GM21367 (cell line): Measurements from ENCODE around the gene DRC1.

Source experiments
- ATAC-seq: cut with Tn5 transposase; IDR thresholded peaks from one replicate; pipeline ENCODE4 v1.9.1; 2021; ENCODE audit not compliant: unreplicated experiment

DRC1 gene

DNA sequence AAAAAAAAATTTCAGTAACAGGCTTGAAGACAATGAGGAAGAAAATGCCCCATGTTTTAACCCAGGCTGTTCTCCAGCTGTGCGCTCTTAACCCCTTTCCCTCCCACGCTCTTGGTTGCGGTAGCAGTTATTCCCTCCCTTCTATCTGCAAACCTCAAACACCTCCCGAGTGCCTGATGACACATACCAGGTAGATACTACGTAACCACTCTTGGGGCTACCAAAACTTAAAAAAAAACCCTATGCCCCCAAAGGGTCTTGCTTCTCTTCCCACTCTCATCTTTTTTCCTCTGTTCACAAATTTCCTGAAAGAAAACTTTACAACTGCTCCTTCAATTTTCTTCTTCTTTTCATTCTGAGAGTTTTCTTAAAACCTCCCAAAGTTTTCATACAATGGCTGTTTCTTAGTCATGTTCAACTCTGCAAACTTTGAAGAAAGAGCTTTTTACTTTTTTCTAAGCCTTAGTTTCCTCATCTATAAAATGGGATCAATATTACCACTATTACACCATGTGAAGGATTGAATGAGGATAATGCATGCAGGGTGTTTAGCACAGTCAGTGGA, 4.9 kb upstream of the DRC1 start:
- no peak for ATAC-seq

DNA sequence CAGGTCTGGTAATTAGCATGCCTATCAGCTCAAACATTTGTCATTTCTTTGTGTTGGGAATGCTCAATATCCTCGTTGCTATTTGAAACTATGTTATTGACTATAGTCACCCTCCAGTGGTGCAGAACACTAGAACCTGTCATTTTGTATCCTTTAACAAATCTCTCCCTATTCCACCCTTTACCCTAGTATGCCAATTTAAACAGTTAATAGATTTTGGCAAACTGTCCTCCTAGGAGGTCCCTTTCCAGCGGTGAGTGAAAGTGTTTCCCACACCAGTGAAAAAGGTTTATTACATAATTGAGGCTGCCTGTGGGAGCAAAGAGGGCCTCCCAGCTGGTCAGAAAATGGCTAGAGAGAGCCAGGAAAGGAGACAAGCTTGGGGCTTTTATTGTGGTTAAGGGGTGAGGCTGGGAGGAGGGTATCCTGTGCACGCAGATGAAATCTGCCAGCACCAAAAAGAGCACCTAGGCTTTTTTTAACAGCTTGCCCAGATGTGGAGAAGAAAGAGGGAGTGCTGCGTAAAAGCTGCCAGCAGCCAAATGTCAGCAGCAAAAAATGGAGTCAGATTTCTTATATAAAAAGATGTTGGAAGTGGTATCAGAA, 1.8 kb upstream of the DRC1 start:
- no peak for ATAC-seq

DNA sequence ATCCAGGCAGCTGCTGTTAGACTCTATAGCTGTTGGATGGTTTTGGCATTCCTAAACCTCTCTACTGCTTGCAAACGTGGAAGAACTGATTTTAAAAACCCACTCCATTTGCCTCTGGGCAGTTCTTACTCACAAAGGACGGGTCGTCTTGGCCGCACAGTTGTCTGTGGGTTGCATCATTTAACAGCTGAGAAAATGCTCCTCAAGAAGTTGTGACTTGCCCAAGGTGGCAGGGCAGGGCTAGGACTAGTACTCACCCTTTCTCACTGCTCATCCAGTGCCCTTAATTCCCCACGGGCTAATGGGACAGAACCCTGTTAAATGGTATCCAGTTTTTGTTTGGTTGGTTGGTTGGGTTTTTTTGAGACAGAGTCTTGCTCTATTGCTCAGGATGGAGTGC, 997 bp upstream of the DRC1 start:
- no peak for ATAC-seq

DNA sequence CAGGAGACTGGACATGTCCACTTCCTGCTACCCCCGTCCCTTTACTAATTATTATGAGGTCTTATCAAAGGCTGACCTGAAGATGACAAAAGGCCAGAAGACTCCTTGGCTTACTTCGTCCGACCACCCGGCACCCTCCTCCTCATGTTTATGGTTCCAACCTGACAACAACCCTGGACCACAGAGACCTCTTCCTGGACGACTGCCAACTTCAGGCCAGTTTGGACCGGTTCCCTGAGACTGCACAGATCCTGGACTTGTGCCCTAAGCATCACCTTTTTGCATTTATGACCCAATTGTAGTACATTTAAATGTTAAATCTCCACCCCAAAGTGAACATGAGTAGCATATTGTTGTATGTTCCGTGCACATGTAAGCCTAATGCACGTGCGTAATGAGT, 5.8 kb downstream of the DRC1 start:
- no peak for ATAC-seq

DNA sequence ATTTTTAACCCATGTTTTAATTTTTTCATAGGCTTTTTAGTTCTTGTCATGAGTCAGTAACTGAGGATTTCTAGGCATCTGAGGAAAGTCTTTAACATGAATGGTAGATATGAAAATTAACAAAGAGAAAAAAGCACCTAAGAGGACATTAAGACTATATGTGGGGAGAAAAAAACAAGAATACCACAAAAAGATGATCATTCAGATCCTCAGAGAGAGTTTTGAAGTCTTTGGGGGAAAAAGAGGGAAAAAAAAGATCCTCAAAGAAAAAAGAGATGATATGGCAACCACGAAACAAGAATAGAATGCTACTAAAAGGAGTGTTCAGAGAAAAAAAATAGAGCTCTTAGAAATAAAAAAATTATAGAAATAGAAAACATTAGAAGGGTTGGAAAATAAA, 8.1 kb downstream of the DRC1 start:
- no peak for ATAC-seq

DNA sequence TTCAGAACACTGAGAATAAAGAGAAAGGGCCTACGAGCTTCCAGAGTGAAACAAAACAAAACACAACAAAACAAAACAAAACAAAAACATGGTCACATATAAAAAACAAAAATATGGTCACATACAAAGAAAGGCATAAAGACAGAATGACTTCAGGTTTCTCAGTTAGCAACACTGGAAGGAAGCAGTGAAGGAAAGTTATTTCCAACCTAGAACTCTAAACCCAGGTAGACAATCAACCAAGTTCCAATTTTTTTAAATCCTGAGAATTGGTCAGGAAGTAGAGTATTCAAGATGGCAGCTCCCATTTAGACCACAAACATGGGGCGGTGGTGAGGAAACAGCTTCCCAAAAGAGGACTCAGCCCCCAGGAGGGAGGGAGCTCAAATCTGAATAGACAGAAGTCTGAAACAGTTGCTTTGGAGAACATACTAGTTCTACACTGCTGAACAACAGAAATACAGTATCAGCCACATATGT, 9.1 kb downstream of the DRC1 start:
- no peak for ATAC-seq

DNA sequence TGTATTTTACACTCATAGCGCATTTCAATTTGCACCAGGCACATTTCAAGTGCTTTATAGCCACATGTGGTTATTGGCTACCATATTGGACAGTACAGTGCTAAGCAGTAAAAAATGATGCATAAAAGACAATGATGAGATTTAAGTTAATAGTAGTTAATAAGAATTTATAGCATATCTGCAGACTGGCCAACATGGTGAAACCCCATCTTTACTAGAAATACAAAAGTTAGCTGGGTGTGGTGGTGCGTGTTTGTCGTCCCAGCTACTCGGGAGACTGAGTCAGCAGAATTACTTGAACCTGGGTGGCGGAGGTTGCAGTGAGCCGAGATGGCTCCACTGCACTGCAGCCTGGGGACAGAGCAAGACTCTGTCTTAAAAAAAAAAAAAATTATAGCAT, 9.7 kb downstream of the DRC1 start:
- ATAC-seq: no peak

DNA sequence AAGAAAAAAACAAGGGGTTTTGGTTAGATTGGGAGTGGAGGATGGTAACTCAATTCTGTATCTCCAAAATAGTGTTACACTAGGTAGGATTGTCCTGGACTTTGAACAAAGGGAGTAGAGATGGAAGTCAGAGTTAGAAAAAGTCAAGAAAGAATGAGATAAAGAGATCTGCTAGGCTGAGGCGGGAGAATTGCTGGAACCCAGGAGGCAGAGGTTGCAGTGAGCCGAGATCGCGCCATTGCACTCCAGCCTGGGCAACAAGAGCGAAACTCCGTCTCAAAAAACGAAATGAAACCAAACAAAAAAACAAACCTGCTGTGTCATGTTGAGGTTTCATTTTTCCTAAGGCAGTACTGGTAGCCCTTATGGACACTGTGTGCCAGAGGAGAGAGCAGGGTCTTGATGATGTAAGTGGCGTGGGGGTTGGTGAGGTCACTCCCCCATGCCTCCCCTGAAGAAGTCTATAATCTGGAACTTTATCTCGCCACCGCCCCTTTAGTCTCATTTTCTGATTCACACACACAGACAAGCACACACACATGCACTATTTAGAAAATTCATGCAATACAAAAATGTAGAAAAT, 10.5 kb downstream of the DRC1 start:
- no peak for ATAC-seq

DNA sequence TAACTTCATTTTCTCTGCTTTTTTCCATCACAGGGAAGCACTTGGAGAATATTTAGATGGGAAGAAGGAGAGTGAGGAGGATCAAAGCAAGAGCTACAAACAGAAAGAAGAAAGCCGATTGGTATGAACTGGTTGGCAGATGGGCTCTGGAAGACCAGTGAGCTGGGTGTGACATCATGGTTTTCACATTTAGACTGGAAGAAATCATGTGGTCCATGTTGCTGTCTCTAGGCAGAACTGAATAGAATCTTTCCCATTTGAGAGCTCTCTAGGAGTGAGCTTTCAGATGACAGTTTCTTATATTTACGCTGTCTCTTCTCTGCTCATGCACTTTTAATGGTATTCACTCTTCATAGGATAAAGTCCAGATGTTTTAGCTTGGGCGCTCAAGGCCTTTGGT, 12.6 kb downstream of the DRC1 start:
- no peak for ATAC-seq

DNA sequence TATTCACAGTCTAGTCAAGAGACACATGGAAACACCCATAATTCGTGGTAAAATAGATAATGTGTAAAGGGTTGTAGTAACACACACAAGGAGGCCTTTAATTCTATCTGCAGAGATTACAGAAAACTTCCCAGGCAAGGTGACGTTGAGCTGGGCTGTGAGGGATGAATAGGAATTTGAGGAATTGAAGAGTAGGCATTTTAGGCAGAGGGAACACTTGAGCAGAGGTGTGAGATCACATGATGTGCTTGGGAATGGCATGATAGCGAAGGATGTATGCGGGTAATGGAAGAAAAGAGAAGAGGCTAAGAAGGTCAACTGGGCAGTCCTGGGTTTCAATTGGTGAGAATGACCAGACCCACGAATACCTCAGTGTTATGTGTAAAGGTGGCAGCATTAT, 20.2 kb downstream of the DRC1 start:
- no peak for ATAC-seq

DNA sequence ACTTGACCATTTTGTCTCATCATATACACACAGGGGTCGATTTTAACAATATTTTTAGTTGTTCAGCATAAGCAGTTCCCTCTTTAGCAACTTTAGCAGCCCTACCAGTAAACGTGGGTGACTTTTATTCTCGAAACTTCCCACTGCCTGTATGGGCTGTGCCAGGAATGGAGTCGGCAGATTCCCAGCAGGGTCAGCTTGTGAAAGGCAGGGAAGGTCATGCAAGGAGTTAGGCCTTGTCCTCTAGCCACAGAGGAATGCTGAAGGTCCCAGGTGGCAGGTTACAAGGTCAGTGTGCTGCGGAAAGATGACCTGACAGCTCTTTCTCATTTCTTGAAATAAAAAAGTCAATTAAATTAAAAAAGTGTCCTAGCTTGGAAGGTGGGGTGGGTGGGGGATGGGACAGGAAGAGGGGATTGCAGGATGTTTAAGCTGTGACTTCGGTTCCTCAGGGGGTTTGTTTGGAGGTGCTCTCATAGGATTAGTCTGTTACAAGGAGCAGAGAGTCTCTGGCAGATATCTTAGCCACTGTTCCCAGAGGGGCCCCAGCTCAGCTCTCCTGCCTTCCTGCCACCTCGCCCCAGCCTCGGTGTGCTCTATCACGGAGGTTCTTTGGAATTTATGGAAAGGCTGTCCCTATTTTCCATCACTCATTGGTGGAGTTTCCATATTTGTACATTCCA, 21.4 kb downstream of the DRC1 start:
- ATAC-seq: no peak

DNA sequence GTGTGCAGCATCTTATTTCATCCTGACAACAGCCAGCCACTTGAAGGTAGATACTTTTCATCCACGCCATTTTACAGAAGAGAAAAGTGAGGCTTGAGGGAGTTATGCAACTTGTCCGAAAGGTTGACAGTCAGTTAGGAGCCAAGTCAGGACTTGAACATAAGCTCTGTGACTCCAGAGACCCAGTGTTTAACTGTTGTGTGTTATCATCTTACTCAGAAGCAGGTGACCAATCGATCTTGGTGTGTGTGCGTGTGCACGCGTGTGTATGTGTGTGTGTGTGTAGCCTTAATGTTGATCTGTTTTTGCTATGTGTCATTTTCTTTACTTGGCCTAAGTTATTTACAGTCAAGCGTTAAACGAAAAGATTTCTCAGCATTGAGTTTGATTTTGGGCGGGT, 22.0 kb downstream of the DRC1 start:
- no peak for ATAC-seq

DNA sequence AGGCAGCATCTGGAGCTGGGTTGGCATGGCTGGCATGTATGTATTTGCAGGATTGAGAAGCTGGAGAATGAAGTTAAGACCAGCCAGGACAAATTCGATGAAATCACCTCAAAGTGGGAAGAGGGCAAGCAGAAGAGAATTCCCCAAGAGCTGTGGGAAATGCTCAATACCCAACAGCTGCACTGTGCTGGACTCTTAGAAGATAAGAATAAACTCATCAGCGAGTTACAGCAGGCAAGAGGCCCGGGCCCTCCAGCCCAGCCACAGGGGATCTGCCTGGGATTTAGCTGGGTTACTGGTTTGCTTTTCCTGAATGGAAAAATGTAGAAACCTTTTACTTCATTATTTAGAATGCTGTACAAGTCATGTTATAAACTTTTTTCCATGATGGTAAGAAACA, 22.5 kb downstream of the DRC1 start:
- ATAC-seq: no peak

DNA sequence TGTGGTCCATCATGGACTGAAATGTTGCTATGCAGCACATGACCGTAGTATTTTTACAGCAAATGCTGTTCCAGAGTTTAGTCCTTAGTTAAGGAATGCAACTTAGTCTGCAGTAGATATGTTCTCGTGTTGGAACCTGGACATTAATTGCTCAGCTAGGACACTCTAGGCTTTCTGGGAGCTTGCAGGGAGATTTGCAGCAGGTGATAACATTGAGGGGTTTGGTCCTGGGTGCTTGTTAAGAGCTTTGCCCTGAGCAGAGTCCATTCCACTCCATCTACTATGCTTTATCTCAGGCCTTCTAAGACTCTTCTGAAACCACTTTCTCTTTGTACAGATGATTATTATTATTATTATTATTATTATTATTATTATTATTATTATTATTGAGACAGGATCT, 27.1 kb downstream of the DRC1 start:
- no peak for ATAC-seq

DNA sequence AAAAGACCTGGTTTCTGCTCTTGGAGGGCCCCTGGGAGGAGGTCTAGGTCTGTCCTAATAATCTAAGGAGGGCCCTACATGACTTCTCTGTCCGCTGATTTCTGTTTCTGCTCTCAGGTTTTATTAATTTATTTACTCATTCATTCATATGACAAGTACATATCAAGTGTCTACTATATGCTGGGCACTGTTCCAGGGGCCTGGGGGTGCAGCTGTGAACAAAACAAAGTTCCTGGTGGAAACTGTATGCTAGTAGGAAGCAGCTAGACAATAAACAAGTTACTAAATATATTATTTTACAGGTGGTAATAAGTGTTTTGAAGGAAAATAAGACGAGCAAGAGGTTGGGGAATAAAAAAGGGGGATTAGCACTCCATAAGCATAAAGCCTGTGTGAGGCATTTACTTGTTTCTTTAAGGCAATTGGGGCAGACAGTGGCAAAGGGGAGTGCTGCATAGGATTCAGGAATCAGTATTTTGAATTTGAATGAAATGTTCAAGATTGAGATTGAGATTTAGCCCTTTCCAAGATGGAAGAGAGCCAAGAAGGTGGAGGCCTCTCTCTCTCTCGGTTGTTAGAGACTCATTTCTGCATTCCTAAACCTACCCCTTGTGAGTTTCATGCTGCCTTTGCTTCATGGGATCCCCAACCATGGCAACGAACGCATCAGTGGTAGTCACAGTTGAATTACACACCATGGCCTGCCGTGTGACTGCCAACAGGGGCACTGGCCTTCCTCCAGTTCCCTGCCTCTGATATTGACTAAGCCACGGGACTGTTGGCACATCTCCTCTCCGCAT, 28.3 kb downstream of the DRC1 start:
- no peak for ATAC-seq

DNA sequence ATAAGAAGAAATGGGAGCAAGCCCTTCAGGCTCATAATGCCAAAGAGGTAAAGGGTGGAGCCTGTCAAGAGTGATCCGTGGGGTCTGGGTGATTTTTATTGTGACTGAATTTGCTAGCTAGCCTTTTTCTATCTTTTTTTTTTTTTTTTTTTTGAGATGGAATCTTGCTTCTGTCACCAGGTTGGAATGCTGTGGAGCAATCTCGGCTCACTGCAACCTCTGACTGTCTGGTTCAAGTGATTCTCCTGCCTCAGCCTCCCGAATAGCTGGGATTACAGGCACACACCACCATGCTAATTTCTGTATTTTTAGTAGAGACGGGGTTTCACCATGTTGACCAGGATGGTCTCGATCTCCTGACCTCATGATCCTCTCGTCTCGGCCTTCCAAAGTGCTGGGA, 29.1 kb downstream of the DRC1 start:
- no peak for ATAC-seq

DNA sequence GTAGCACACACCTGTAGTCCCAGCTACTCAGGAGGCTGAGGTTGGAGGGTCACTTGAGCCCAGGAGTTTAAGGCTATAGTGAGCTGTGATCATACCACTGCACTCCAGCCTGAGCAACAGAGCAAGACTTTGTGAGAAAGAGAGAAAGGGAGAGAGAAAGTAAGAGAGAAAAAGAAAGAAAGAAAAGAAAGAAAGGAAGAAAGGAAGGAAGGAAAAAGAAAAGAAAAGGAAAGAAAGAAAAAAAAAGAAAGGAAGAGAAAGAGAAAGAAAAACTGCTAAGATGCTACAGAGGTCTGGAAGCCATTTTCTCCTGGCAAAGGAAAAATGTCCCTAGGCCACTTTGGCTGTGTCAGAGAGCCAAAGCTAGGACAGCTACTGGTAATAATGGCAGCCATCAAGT, 30.6 kb downstream of the DRC1 start:
- ATAC-seq: no peak

DNA sequence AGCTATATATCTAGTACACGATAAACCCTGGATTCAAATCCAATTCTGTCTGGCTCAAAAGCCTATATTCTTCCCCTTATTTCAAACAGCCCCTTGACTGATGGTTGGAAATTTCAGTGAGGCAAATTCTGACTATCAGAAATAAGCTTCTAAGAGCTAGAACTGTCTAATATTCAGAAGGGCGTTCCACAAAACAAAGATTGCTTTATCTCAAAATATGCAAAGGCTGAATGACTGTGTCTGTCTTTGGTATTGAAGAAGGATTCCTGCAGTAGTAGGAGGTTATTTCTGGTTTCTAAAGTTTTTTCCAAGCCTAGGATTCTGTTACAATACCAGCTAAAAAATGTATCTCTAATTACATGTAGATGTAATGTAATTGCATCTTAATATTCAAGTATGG, 31.1 kb downstream of the DRC1 start:
- ATAC-seq: no peak

DNA sequence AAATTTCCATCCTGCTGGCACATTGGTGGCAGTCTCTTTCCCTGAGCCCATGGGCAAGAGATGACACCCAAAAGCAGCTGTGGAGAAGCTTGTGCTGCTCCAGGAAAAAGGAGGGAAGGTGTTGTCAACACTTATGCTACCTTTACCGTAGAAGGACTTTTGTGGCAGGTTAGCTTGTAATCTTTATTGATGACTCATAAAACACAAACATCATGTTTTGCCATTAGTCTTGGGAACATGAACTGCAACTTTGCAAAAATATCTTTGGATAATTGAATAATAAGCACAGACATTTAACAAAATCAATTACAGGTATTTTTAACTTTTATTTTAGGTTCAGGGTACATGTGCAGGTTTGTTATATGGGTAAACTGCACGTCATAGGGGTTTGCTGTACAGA, 33.4 kb downstream of the DRC1 start:
- ATAC-seq: no peak

DNA sequence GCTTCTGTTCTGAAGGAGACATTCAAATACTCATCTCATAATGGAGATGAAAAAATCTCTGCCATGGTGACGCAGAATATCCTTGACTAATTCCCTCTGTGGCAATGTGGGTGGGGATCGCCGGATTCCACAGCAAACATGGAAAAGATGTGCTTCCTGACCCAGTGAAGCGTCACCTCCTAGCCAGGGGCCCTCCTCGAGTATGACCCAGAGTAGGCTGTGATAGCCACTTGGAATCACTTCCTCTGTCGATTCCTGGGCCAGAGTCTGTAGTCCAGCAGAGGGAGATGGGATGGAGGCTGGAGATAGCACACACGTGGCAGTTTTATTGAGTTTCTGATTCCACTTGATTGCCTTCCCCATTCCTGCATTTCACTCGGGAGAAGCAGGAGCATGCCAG, 36.8 kb downstream of the DRC1 start:
- no peak for ATAC-seq

DNA sequence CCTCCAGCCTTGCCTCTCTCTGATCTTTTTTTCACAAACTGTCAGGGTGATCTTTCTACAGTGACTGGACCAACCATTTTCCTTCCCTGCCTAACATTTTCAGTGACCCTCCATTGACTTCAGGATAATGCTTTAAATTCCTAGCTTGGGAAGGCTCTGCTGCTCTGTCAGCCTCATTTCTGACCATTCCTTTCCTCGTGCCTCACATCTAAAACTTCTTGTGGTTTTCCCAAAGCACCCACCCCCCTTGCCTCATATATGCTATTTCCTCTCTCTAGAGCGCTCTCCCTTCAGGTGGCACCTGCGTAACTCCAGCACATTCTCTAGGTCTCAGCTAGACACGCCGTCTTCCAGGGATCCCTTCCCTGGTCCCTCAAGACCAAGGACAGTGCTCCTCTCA, 37.2 kb downstream of the DRC1 start:
- no peak for ATAC-seq

DNA sequence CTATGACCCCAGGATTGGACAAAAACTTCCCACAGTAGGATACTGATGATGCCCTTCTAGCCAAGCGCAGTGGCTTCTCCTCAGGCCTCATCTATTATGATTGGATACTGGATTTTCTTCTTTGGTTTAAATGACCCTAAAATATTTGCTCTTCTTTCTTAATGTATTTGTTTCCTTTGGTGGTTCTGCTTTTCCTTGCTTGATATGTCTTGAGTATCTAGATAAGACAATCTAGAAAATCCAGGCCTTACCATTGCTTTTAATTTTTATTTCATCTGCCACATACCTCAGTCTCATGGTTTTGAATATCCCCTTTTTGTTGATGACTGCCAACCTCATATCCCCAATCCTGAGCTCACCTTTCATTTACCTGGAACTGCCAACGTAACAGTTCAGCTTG, 40.6 kb downstream of the DRC1 start:
- ATAC-seq: no peak
